Motor neuron (in vitro differentiated cells): ENCODE measurements around the gene APOA4. TPM values are rescaled to one million over a fixed set of nuclear protein-coding genes. Genes with fewer than 3 reads are reported as not detected.

ENCODE experiments used
- ATAC-seq, 8 experiments: fragments of 200-7000 bp; cut with Tn5 transposase; replicated peaks in 6 of 8; 2 replicates each; pipeline ENCODE4 v1.8.0; 2021; ENCODE audit warnings: mild to moderate bottlenecking in 8 of 8, moderate library complexity in 8 of 8
- H3K27ac ChIP-seq, 2 donors: fragments of 250-450 bp; sonication (Bioruptor Pico); 2 replicates each; pipeline ENCODE4 v1.9.0; 2021; ENCODE audit warnings: antibody characterized with exemption in 2 of 2, mild to moderate bottlenecking in 2 of 2, moderate library complexity in 1 of 2
- H3K4me1 ChIP-seq, 2 donors: fragments of 250-450 bp; sonication (Bioruptor Pico); replicated peaks in 1 of 2; 2 replicates each; pipeline ENCODE4 v1.6.1; 2021; ENCODE audit warnings: antibody characterized with exemption in 2 of 2, mild to moderate bottlenecking in 2 of 2, moderate library complexity in 1 of 2
- H3K4me3 ChIP-seq, 5 donors: fragments of 250-450 bp; sonication (Bioruptor Pico); 2 replicates each; pipeline ENCODE4 v1.9.0; 2021; ENCODE audit warnings: antibody characterized with exemption in 5 of 5, mild to moderate bottlenecking in 5 of 5, moderate library complexity in 4 of 5
- WGBS, 10 experiments: fragments of 450-650 bp; shearing (Covaris generic); methylation state at CpG; one replicate each; pipeline ENCODE4 v1.0.0; 2022; 5-methylcytosine and 5-hydroxymethylcytosine counted together
- in situ Hi-C, 9 experiments: fragments of 400-800 bp; cut with MboI; loops; one replicate each; pipeline ENCODE4 v1.15.0; 2021; ENCODE audit warnings: low sequenced_read_pairs in 9 of 9, low pct_unique_long_range_greater_than_20kb in 2 of 9; ENCODE audit not compliant: unreplicated experiment in 9 of 9
- total RNA-seq, 8 experiments: library from RNA; unstranded; fragments of 300-600 nt; gene quantifications; 2 replicates each; pipeline versions ENCODE4 v1.2.3 to v1.2.4, GENCODE V29; 2022

Gene APOA4
- under 1 TPM in 3 of 8 experiments, not detected in 5; 0.14 to 0.28 (median 0.24) TPM for total RNA-seq

DNA sequence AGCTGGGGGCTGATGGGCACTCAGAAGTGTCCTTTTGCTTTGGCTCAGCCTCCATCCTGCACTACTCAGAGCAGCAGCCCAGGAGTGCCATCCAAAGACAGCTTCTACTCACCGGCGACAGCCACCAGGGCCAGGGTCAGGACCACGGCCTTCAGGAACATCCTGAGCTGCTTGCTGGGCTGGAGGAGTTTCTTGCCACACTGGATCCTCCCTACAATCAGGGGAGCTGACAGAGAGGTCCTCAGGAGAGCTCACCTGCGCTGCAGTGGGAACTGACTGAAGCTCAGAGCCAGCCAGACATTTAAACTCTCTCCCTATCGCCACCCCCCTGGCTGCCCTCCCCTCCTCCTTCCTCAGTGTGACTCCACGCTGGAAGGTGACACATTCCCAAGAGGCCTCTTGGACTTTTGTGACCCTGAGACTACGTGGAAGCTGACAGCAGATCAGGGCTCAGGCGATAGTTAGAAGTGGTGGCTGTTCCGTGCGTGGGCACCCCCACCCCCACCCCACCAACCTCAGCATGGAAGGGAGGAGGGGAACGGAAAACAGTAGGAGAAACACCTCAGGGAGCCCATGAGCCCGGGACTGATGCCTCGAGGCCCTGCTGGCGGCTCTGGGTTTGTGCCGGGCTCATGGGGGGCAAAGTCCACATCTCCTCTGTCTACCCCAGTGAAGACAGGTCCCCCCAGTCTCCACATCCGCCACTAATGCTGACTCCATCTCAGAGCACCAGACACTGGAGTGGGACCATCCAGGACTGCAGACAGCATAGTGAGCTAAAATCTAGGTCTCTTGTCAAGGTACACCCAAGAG, at the start of gene APOA4:
Gene APOA4 (minus strand): TSS at position 274 of the 813 bp plus-strand sequence. CDS start 113 bp downstream, at position 161.
- Histone ChIP-seq H3K4me1 (peaks cover 2 to 11% of the 10 kb centered on the region in 2 donors), H3K27ac (no peak within 1 kb of the TSS), H3K4me3 (no peak within 1 kb of the TSS)
- WGBS, 10 experiments, result 90 to 100% (median 100%) methylated on average over 1 to 2 of the region's 16 CpGs; no CpG with 5 or more reads in 7 of the 10 experiments
- no peak for ATAC-seq
- in situ Hi-C loops, result no loop called here

DNA sequence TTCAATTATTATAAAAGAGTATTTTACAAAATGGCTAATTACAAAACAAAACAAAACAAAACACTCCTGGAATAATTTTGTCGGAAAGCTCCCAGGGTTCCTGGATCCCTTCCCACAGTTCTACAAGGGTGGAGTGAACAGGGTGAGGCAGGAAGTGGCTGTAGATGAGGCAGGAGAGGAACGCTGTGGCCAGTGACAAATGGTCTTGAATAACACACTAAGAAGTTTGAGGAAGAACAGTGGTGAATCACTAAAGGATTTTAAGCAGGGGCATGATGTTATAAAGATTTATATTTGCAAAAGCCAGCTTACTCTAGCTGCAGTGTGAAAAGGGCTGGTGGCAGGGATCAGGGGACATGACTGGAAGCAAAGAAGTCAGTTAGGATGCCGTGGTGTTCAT, 48.1 kb upstream of the APOA4 start:
- H3K4me3 ChIP-seq, result no peak overlapping the region
- no peak overlapping the region for H3K27ac ChIP-seq
- no peaks in the 10 kb centered on the region for H3K4me1 ChIP-seq
- ATAC-seq, result peak in 2 of 8 experiments; percentile 99 to 100
- in situ Hi-C loops, result loop anchor here in 3 of 9 experiments (10.0 kb wide), 1 partner anchor 234 kb away; no protein-coding TSS in a partner anchor
- 0 to 100% (median 69%) methylated on average over 1 to 3 of the region's 3 CpGs; no CpG with 5 or more reads in 1 of the 10 experiments for WGBS, 10 experiments

- in situ Hi-C loops, result loop anchor here in 3 of 9 experiments (10.0 kb wide), 1 partner anchor 235 kb away; no protein-coding TSS in a partner anchor
- Histone ChIP-seq H3K27ac (no peak overlapping the region), H3K4me3 (no peak overlapping the region), H3K4me1 (no peaks in the 10 kb centered on the region)
- ATAC-seq, result no peak
- whole genome bisulfite sequencing, 10 experiments, result 67 to 100% (median 100%) methylated on average over 1 to 2 of the region's 3 CpGs; no CpG with 5 or more reads in 4 of the 10 experiments
These were observed 47.0 kb upstream of the APOA4 start for GRCh38 chr11:116870054-116870453.

DNA sequence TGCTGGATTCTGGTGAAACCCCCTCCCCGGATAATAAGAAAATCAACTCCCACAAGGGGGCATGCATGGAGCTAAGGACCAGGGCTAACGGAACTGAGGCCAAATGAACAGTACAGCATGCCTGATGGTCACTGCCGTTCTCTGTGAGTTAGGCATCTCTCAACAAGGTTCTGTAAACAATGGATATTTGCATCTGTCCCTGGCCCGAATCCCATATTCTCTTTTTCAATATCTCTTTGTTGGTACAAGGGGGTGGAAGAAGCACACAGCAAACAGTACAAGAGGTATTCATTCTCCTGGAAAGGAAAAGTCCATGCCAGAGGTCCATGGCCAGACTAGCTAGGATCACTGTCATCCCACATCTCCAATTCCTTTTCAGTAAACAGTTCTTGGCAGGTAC, 46.5 kb upstream of the APOA4 start:
- Histone ChIP-seq H3K4me3 (no peak overlapping the region), H3K27ac (no peak overlapping the region), H3K4me1 (no peaks in the 10 kb centered on the region)
- WGBS, 10 experiments, result 81 to 100% (median 100%) methylated on average over 1 to 4 of the region's 4 CpGs; no CpG with 5 or more reads in 1 of the 10 experiments
- in situ Hi-C loops, result loop anchor here in 3 of 9 experiments (10.0 kb wide), 1 partner anchor 235 kb away; no protein-coding TSS in a partner anchor
- ATAC-seq, result peak in 1 of 8 experiments; percentile 46

DNA sequence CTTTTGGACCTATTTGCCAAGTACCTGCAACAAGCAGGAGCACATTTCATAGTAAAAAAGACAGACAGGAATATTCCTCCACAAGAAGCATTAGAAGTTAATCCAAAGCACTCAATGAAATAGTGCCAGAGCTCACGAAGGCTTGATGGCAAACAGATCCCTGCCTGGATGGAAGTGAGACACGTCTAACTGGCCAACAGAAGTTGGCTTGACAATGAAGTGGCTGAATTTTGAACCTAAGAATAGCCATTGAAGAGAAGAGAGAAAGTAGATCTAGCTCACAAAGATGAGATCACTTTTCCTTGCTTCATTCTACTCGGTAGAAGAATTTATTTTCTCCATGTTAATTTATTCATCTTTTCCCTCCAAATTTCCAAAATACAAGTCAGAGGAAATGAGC, 45.0 kb upstream of the APOA4 start:
- Histone ChIP-seq H3K4me3 (no peak overlapping the region), H3K4me1 (no peaks in the 10 kb centered on the region), H3K27ac (no peak overlapping the region)
- WGBS, 10 experiments, result 20 to 100% (median 92%) methylated on average over 1 to 3 of the region's 3 CpGs; no CpG with 5 or more reads in 1 of the 10 experiments
- no peak for ATAC-seq
- in situ Hi-C loops, result no loop called here

GRCh38 chr11:116867619-116868018, 44.5 kb upstream of the APOA4 start:
- in situ Hi-C loops, result no loop called here
- 98 to 100% (median 99%) methylated on average over 2 to 11 of the region's 11 CpGs; no CpG with 5 or more reads in 4 of the 10 experiments for WGBS, 10 experiments
- Histone ChIP-seq H3K27ac (no peak overlapping the region), H3K4me1 (no peaks in the 10 kb centered on the region), H3K4me3 (no peak overlapping the region)
- no peak for ATAC-seq

DNA sequence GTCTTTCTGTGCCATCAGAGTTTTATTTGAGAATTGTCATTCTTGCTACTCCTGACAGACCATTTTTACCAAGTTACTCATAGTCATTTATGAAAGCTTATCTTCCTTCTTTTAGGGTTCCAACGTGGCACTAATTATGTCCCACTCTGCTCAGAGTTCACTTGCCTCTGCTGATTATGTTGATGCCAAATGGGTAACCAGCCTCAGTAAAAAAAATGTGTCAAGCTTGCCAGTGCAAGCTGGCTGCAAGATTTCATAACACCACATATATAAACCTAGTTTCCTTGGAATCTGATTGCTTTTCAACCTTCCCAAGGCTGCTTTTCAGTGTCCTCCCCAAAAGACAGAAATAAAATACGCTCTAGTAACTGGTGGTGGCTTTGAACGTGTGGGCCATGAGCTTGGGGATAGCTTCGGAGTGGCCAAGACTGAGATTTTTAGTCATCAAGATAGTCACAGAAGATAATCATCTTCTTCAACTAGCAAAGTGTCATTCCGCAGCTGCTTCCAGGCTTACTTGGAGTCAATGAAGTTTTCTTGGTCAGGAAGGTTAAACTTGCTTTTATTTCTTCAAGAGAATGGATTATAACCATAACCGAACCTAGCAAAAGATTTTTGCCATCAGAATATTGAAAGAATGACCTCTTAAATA, 43.8 kb upstream of the APOA4 start:
- 42 to 100% (median 92%) methylated on average over 1 to 6 of the region's 6 CpGs for WGBS, 10 experiments
- in situ Hi-C loops, result no loop called here
- ATAC-seq, result no peak
- H3K4me1 ChIP-seq, result no peaks in the 10 kb centered on the region
- H3K27ac ChIP-seq, result no peak overlapping the region
- no peak overlapping the region for H3K4me3 ChIP-seq

DNA sequence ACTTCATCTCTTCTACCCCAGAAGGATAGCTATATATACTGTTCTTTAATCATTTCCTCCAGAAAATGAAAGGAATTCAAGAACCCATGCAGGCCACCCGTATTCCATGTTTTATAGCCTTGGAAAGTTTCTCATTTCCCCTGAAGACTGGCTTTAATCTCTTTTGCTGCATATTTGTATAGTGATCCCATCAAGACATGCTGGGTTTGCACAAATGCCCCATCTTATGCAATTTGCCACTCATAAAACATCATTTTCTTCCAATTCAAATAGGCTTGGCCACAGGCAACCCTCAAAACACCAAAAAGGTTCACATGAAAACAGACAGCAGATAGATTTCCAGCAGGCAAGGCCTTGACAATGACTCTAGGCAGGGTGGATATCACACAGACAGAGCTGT, 42.6 kb upstream of the APOA4 start:
- H3K27ac ChIP-seq, result no peak overlapping the region
- ATAC-seq, result no peak
- in situ Hi-C loops, result no loop called here

DNA sequence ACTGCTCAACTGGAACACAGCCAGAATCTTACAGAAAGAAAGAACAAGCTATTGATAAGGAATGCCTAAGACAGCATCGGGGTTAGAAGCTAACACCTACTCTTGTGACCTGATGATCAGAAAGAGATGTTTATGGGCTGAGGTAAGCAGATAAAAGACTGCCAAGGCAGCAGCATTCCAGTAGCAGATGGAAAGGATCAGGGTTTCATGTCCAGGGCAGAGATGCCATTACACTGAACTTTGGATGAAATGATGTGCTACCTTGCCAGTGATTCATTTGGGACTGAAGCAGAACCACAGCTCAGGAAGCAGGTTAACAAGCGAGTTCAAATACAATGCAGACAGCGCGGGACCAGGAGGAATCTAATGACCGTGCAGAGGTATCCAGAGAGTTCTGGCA, 41.4 kb upstream of the APOA4 start:
- in situ Hi-C loops, result no loop called here

More for the DNA sequence above, 42.6 kb upstream of the APOA4 start:
- WGBS, 10 experiments, result 0 to 100% (median 80%) methylated on average over 1 of the region's 1 CpG; no CpG with 5 or more reads in 3 of the 10 experiments
- no peaks in the 10 kb centered on the region for H3K4me1 ChIP-seq
- H3K4me3 ChIP-seq, result no peak overlapping the region

GRCh38 chr11:116862951-116863350, 39.8 kb upstream of the APOA4 start:
- ATAC-seq, result no peak
- in situ Hi-C loops, result no loop called here
- WGBS, 10 experiments, result 83 to 100% (median 92%) methylated on average over 1 to 2 of the region's 3 CpGs; no CpG with 5 or more reads in 3 of the 10 experiments
- H3K4me1 ChIP-seq, result no peaks in the 10 kb centered on the region
- H3K27ac ChIP-seq, result no peak overlapping the region
- no peak overlapping the region for H3K4me3 ChIP-seq

More for the DNA sequence above, 41.4 kb upstream of the APOA4 start:
- no peak for ATAC-seq
- no peak overlapping the region for H3K27ac ChIP-seq
- H3K4me3 ChIP-seq, result no peak overlapping the region
- H3K4me1 ChIP-seq, result no peaks in the 10 kb centered on the region
- WGBS, 10 experiments, result 0 to 100% (median 82%) methylated on average over 1 to 5 of the region's 5 CpGs; no CpG with 5 or more reads in 2 of the 10 experiments

DNA sequence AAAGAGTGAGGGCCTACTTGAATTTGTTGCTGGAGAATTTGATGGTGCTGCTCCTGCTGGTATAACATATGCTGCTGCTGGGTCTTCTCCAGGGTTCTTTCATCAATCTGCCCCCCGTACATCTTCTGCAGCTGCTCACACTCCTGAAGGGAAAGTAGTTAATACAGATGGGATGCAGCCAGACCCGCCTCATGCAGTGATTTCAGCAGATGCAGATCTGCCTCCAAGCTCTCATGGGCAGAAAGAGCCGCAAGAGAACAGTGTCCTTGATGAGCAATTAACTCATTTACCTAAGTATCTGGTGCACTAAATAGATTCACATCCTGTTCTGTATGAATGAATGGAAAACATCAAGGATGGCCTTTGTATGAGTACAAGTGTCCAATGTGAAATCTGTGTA, 39.1 kb upstream of the APOA4 start:
- no peak for ATAC-seq
- WGBS, 10 experiments, result 36 to 100% (median 94%) methylated on average over 1 to 3 of the region's 3 CpGs; no CpG with 5 or more reads in 4 of the 10 experiments

GRCh38 chr11:116861539-116861938, 38.4 kb upstream of the APOA4 start:
- Histone ChIP-seq H3K4me1 (no peaks in the 10 kb centered on the region), H3K4me3 (no peak overlapping the region), H3K27ac (no peak overlapping the region)
- in situ Hi-C loops, result no loop called here
- ATAC-seq, result no peak
- 20 to 100% (median 88%) methylated on average over 1 of the region's 1 CpG; no CpG with 5 or more reads in 7 of the 10 experiments for WGBS, 10 experiments

More for the DNA sequence above, 39.1 kb upstream of the APOA4 start:
- Histone ChIP-seq H3K4me3 (no peak overlapping the region), H3K4me1 (no peaks in the 10 kb centered on the region), H3K27ac (no peak overlapping the region)
- in situ Hi-C loops, result no loop called here

DNA sequence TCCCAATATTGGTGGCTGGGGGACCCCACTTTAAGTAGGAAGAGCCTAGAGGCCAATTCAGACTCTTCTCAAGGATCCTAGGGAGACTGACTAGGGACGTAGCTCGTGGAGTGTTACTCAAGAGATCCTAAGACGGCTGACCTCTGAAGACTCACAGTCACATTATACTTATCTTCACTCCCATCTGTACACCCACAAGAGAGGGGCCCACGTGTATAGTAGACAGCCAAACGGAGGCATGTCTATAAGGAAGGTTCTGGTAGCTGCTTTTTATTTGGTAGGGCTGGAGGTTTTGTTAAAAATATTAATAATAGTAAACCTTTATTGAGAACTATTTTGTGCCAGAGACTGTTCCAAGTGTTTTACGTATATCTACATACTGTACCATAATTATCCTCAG, 37.2 kb upstream of the APOA4 start:
- H3K4me3 ChIP-seq, result no peak overlapping the region
- H3K4me1 ChIP-seq, result no peaks in the 10 kb centered on the region
- 50 to 100% (median 90%) methylated on average over 1 to 2 of the region's 6 CpGs; no CpG with 5 or more reads in 5 of the 10 experiments for WGBS, 10 experiments
- in situ Hi-C loops, result no loop called here
- no peak overlapping the region for H3K27ac ChIP-seq
- ATAC-seq, result no peak
